Measurements from ENCODE around the gene CCP110. TPM values are rescaled to one million over a fixed set of nuclear protein-coding genes. Genes with fewer than 3 reads are reported as not detected.

CCP110 gene
- total RNA-seq, 1 experiment from 2014 or later: 21.6 TPM

GRCh38 chr16:19589771-19590302, 66.1 kb downstream of the CCP110 start:
- H3K27me3 Mint-ChIP-seq (ENCODE audit: low read depth): peaks cover 2% of the 10 kb centered on the region; the same call in 1 of the 2 replicates

More at GRCh38 chr16:19589771-19590302, 66.1 kb downstream of the CCP110 start:
- Mint-ChIP-seq H3K36me3 (ENCODE audit: insufficient read depth in 1 of 3, low read depth in 3 of 3) (peaks cover 8 to 40% (median 40%) of the 10 kb centered on the region in 3 experiments; a peak in 6 of 7 replicates), H3K9me3 (no peaks in the 10 kb centered on the region), H3K4me3 (no peak overlapping the region), H3K4me1 (peaks cover 5 to 7% of the 10 kb centered on the region in 2 experiments), H3K27ac (peak overlapping the region in 1 of 3 experiments; percentile 66; a peak in 1 of 7 replicates)
- Histone ChIP-seq H2BK15ac (ENCODE audit: low read depth, low read length) (no peak overlapping the region), H3K27me3 (ENCODE audit: insufficient read depth, low read length) (no peaks in the 10 kb centered on the region), H4K91ac (ENCODE audit: insufficient read length, low read depth, low read length) (no peak overlapping the region), H3K23ac (ENCODE audit: insufficient read length, low read depth, low read length) (no peak overlapping the region), H3K4me2 (ENCODE audit: insufficient read depth, insufficient read length, low read length) (no peak overlapping the region), H2BK20ac (ENCODE audit: low read depth, low read length, poor library complexity, severe bottlenecking) (no peak overlapping the region), H2BK12ac (ENCODE audit: insufficient read length, low read depth, low read length) (no peak overlapping the region), H2AFZ (ENCODE audit: low read length) (no peak overlapping the region), H3K79me2 (ENCODE audit: insufficient read depth, low read length) (no peaks in the 10 kb centered on the region), H4K20me1 (ENCODE audit: control insufficient read depth, insufficient read depth, insufficient read length) (no peaks in the 10 kb centered on the region), H3K9ac (ENCODE audit: extremely low read depth, insufficient read length, low read length) (no peak overlapping the region), H3K18ac (ENCODE audit: insufficient read length, low read depth, low read length) (no peak overlapping the region), H2BK120ac (ENCODE audit: low read depth, low read length, poor library complexity, severe bottlenecking) (no peak overlapping the region), H3K4me1 (ENCODE audit: insufficient read depth, low read length) (no peaks in the 10 kb centered on the region), H3K4ac (ENCODE audit: low read depth, low read length) (no peak overlapping the region), H4K8ac (replicated peaks; ENCODE audit: insufficient read length, low read depth, low read length) (no peak overlapping the region), H3K9me3 (ENCODE audit: control insufficient read depth, low read depth, low read length) (no peaks in the 10 kb centered on the region), H2AK5ac (ENCODE audit: insufficient read length, low read length) (no peak overlapping the region), H3K14ac (ENCODE audit: insufficient read depth, low read length) (no peak overlapping the region), H3K23me2 (ENCODE audit: insufficient read length, low read depth, low read length, poor library complexity, severe bottlenecking) (no peaks in the 10 kb centered on the region), H3T11ph (ENCODE audit: low read length) (no peak overlapping the region), H3K56ac (ENCODE audit: insufficient read length, low read depth, low read length) (no peak overlapping the region), H4K5ac (ENCODE audit: insufficient read length, low read depth, low read length) (no peak overlapping the region), H2BK5ac (ENCODE audit: insufficient read length, low read length) (no peak overlapping the region), H3K79me1 (ENCODE audit: insufficient read depth, low read depth, low read length, poor library complexity, severe bottlenecking) (no peaks in the 10 kb centered on the region), H3K27ac (ENCODE audit: insufficient read length, low read depth, low read length) (no peak overlapping the region)
- DNase-seq: no peak
- no peak for TF ChIP-seq CTCF (conservative IDR thresholded peaks at IDR 0.05)
- WGBS (ENCODE audit: extremely low coverage, insufficient read length, low lambda C conversion rate): no CpG with 5 or more reads among the region's 8 CpGs

Measured in H9 (cell line).